HG02938 (cell line): Measurements from ENCODE around the gene TRPM1.

Source experiments
- ATAC-seq: cut with Tn5 transposase; IDR thresholded peaks from one replicate; pipeline ENCODE4 v1.9.1; 2021; ENCODE audit warnings: mild to moderate bottlenecking, moderate library complexity; ENCODE audit not compliant: unreplicated experiment

The TRPM1 gene

GRCh38 chr15:31023841-31024240, 77.7 kb downstream of the TRPM1 start:
- ATAC-seq, result no peak

GRCh38 chr15:31021067-31021665, 80.4 kb downstream of the TRPM1 start:
- ATAC-seq, result no peak

- ATAC-seq, result no peak
Observed at GRCh38 chr15:31020542-31020941, 81.0 kb downstream of the TRPM1 start.

- ATAC-seq, result no peak
Observed at GRCh38 chr15:31019986-31020385, 81.5 kb downstream of the TRPM1 start.

DNA sequence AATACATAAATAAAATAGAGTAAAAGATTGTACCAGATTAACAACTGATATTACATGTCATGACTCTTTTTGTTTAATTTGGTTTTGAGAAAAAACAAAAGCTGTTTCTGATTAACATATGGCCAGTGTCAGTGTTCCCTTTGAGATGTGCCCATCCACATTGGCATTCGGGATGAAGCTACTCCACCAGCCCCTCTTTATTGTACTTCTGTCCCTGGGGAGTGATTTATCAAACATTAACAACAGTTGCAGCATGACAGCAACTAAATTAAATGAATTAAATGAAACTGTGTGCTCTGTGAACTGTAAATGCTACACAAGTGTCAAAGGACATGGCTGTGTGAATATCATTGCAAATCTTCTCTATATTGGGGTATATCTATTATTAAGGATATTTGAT, 84.2 kb downstream of the TRPM1 start:
- no peak for ATAC-seq

DNA sequence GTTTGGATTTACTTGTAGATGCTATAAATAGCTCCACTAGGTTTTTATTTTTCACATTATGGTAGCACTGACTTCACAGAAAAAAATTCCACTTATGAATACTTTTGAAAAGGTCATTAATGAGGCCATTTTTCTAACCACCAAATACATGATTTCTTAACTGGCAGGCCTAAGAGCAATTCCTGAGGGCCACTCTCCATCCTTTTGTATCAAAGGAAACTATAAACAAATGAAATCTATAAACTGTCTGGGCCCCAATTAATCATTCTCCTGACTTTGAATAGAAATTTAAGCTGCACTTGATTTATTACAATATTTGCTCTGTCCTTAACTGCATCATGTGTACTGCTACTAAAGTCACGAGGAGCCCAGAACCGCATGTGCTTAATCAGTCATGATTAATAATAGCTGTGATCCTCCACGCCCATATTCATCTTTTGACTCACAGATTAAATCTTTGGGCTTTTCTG, 85.0 kb downstream of the TRPM1 start:
- ATAC-seq, result no peak

- peak; percentile 10 for ATAC-seq
Observed at GRCh38 chr15:31014608-31014925, 87.0 kb downstream of the TRPM1 start.

DNA sequence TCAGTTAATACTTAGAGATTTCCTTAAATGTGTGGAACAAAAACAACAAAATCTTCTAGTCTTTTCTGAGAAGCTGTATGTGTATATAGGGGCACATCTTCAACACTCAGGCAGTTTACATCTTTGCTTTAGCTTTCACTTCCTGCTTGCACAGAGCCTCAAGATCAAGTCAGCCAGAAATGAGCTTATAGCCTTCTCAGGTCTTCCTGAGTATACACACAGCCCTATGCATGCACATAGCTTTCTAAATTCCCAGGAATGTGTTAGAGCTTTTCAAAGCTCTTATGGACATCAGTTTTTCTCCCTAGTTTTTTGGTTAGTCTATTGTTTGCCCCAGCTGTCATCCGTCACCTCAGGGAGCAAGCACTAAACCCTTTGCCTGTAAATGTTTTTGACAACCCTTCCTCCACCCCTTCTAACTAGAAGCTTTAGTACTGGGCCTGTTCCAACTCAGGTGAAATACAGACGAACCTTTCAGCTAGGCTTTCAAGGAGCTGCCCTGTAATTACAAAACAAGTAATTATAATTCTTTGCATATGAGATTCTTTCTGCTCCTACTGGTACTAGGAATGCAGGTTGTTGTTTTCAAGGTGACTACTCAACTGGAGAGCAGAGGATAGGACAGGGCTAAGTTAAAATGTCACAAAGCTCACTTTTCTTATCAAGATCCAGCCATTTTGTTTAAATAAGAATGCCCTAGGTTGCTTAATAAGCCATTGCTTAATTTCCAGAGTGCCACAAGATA, 87.5 kb downstream of the TRPM1 start:
- ATAC-seq, result peak; percentile 85

GRCh38 chr15:31012455-31012854, 89.1 kb downstream of the TRPM1 start:
- no peak for ATAC-seq

- no peak for ATAC-seq
Observed at GRCh38 chr15:31010036-31010435, 91.5 kb downstream of the TRPM1 start.

GRCh38 chr15:31005660-31006059, 95.9 kb downstream of the TRPM1 start:
- ATAC-seq, result no peak

DNA sequence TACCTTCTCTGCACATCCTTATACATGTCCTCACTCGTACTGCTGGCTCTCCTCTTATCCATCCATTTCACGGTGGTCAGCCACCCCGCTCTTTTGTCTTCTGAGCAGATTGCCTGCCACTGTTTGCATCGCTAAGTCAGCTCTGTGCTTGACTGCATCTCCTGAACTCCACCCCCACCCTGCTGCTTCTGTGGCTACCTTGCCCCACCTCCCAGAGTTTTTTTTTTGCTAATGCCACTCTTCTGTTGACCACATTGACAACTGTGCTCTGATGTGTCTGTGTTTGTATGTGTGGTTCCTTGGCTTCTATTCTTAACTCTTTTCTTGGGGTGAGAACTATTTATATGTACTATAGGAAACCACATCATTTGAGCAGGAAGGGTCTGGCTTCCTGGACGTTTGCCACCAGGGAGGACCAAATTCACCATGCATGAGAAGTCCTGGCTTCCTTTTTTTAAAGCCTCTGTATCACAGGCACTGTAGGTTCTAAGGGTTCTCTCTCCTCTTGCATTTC, 97.2 kb downstream of the TRPM1 start:
- peak; percentile 77 for ATAC-seq

DNA sequence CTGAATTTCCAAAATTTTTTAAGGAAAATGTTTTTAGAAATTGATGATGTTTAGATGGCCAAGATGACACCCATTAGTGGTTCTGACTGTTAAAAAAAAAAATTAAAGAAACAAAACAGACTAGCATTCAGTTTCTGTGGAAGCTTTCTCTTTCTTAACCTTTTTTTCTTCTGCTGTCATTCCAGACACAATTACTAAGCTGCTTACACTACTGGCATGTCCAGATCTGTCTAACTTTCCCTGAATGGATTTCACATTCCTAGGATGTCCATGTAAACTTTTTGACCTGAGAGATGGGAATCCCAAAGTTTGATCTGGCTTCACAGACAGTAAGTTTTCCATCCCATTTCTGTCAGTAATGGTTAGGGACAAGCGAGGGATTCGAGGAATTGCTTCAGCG, 99.8 kb downstream of the TRPM1 start:
- no peak for ATAC-seq

GRCh38 chr15:30999729-31000128, 101.8 kb downstream of the TRPM1 start:
- ATAC-seq, result no peak

GRCh38 chr15:30997270-30997669, 104.3 kb downstream of the TRPM1 start:
- ATAC-seq, result no peak

DNA sequence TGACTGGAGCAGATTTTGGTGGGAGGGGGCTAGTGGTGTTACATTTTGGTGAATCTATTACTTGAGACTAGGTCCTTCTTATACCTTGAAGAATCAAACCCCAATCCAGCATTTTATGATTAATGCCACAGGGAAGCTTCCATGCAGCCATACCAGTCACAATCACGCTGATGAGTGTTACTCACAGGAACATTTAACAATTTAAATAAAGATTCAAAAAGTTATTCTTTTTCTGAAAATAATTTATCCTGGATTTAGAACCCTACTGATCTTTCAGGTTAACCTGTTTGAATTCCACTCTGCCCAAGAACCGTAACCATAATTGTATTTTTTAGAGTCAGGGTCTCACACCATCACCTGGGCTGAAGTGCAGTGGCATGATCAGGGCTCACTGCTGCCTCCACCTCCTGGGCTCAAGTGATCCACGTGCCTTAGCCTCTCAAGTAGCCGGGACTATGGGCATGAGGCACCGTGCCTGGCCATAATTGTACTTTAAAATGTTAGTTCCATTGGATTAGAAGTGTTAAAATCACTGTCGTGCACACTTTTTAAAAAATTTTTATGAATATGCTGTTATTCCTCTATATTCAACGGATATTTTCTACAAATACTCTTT, 109.2 kb downstream of the TRPM1 start:
- no peak for ATAC-seq

DNA sequence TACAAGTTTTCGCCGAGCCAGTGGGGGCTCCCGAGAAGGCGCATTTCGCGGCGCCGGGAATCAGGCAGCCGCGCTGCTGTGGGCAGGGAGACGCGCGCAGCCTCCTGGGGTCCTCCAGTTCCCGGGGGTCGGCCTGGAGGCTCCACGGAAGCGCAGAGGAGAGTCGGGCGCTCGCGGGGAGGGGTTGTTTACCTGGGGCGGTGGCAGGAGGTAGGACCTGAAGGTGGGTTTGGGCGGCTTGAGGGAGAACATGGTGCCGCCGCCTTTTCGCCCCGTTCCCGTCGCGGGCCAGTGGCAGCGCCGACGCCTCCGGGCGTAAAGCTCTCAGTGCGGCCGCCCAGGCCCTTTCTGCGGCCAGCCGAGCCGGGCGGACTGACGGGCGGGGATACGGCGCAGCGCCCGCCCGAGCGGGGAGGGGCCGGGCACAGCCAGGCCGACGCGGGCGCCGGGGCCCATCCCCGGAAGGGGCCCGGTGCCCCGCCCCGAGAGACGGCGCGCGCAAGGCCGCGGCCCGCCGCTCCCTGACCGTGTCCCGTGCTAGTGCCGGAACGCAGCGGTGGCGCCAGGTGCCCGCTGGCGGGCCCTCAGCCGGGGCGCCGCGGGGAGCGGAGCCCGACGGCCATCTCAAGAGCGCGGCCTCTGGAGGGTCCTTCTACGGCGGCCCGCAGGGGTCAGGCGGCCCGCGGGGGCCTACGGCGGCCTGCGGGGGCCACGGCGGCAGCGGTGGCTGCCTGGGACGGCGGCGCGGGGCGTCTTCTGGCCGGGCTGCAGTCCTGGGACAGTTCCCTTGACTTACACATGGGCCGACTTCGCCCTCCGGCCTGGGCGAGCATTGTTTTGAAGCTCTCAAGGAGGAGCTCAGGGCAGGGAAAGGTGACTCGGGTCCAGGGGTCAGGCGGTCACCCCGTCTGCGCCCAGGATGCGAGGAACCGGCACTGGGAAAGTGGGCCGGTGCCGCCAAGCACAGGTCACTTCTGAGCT, 110.0 kb downstream of the TRPM1 start, which contains the start of gene MTMR10:
Gene MTMR10, minus strand, starts transcription at position 374 of the 981 bp plus-strand sequence. Its CDS starts 122 bp downstream, at position 252.
- peak; percentile 65 for ATAC-seq

DNA sequence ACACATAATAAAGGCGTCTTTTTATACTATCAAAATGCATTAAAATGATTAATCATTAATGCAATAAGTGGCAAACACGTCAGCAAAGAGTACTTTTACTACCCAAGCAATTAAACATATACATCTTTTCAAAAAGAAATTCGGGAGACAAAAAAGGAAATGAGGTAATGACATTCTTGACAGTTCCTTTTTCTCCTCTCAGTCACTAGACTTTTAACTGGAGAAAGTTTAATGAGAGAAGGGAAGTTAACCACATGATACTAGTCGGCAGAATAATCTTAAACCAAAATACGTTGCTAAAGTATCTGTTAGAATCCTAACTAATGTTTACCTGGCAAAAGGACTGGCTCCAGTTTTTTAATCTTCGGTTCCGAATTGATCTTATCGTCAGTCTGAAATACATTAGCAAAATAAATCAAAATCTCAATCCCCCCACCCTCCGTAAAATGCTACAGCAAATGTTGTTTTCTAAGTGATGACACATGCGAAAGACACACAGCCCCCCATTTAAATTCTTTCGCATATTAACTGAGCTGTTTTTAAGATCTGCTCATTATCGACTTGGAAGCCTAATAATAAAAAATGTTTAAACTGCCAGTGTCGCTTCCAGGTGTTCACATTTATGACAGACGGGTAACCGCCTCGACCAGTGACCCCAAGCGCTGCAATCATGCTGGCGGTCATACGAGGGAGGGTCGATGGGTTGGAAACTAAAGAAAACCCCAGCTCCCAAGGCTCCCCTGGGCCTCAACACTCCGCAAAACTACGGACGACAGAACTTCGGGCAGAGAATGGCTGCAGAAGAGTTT, 110.9 kb downstream of the TRPM1 start:
- ATAC-seq, result peak; percentile 22

DNA sequence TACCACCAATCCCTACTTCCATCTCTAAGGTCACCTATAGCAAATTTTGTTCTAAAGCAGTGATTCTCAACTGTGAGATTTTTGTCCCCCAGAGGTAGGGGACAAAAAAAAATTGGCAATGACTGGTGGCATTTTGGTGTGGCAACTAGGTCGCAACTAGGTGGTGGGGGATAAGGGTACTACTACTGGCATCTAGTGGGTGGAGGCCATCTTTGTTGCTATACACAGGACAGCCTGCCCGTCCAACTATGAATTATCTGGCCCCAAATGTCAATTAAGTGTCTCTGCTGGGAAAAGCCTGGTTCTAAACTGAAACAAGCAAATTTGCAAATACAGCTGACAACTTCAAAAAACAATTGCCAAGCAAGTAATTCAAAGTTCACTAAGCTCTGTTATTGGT, 111.5 kb downstream of the TRPM1 start:
- no peak for ATAC-seq

DNA sequence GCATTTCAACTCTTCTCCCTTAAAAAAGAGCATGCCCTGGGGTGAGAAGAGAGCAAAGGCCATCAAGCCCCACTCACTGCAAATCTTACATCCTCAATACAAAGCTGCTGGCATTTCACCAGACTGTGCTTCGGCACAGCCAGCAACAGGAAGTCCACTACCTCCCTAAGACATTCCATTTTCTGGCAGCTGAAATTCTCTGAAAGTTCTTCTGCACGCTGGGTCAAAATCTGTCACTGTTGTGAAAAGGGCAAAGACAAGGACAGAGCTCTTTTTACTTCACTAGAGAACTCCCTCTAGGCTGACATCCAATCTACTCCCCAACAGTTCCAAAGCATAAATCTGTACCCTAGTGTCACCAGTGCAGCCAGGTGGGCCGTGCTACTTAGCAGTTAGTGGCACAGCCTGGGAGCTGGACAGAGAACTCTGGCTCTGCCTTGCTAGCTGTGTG, 116.4 kb downstream of the TRPM1 start:
- no peak for ATAC-seq
